SJCRH30 (cell line): Measurements from ENCODE around the gene PDSS1. TPM values are rescaled to one million over a fixed set of nuclear protein-coding genes. Genes with fewer than 3 reads are reported as not detected.

Source experiments
- DNase-seq, 2 experiments: peaks; one replicate each; pipeline ENCODE4 v3.0.0-alpha.2; 2015 to 2020
- H3K27ac ChIP-seq: fragments of 250-450 bp; sonication (Bioruptor Pico); 2 replicates; pipeline ENCODE4 v1.5.1; 2020; ENCODE audit warnings: mild to moderate bottlenecking, moderate library complexity
- H3K27me3 ChIP-seq: fragments of 250-450 bp; sonication (Bioruptor Pico); 2 replicates; pipeline ENCODE4 v1.5.1; 2020; ENCODE audit warnings: mild to moderate bottlenecking, moderate library complexity
- H3K36me3 ChIP-seq: fragments of 250-450 bp; sonication (Bioruptor Pico); 2 replicates; pipeline ENCODE4 v1.5.1; 2020; ENCODE audit warnings: mild to moderate bottlenecking, moderate library complexity
- H3K4me1 ChIP-seq: fragments of 250-450 bp; sonication (Bioruptor Pico); 2 replicates; pipeline ENCODE4 v1.5.1; 2020; ENCODE audit warnings: mild to moderate bottlenecking, moderate library complexity
- H3K4me3 ChIP-seq: fragments of 250-450 bp; sonication (Bioruptor Pico); 2 replicates; pipeline ENCODE4 v1.5.1; 2020; ENCODE audit warnings: mild to moderate bottlenecking, moderate library complexity
- H3K9me3 ChIP-seq: fragments of 250-450 bp; sonication (Bioruptor Pico); replicated peaks from 2 replicates; pipeline ENCODE4 v1.5.1; 2020; ENCODE audit warnings: mild to moderate bottlenecking, moderate library complexity
- total RNA-seq: library from RNA; depleted of rRNA; stranded (reverse); fragments of >200 nt; shearing (Covaris generic); gene quantifications from 2 replicates; pipeline ENCODE4 v1.2.3, GENCODE V29; 2014

Gene PDSS1
- total RNA-seq, 1 experiment from 2014 or later = 33.2 TPM

DNA sequence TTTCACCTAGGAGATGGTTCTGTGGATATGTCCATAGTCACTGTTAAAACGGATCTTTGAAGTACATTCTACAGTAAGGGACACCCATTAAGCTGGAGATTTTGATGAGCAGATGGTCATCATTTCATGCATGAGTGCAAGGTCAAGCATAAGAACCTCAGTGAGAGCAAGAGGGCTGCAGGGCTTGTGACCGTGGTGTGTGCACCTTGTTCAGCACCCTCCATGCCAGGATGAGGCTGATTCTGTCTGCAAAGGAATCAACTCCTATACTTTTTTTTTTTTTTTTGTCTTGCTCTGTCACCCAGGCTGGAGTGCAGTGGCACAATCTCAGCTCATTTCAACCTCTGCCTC lies 17.6 kb downstream of the PDSS1 start:
- Histone ChIP-seq H3K9me3 (no peaks in the 10 kb centered on the region), H3K4me1 (no peaks in the 10 kb centered on the region), H3K36me3 (peaks cover 43% of the 10 kb centered on the region), H3K4me3 (no peak overlapping the region), H3K27me3 (no peaks in the 10 kb centered on the region), H3K27ac (no peak overlapping the region)
- DNase-seq = no peak

GRCh38 chr10:26717476-26717875 lies 20.0 kb downstream of the PDSS1 start:
- DNase-seq = no peak
- Histone ChIP-seq H3K36me3 (peaks cover 56% of the 10 kb centered on the region), H3K27me3 (no peaks in the 10 kb centered on the region), H3K9me3 (no peaks in the 10 kb centered on the region), H3K4me3 (no peak overlapping the region), H3K27ac (no peak overlapping the region), H3K4me1 (no peaks in the 10 kb centered on the region)

GRCh38 chr10:26721561-26721960 lies 24.1 kb downstream of the PDSS1 start:
- H3K9me3 ChIP-seq = no peaks in the 10 kb centered on the region
- H3K4me1 ChIP-seq = no peaks in the 10 kb centered on the region
- no peak overlapping the region for H3K27ac ChIP-seq
- no peaks in the 10 kb centered on the region for H3K27me3 ChIP-seq
- H3K4me3 ChIP-seq = no peak overlapping the region
- H3K36me3 ChIP-seq = peaks cover 66% of the 10 kb centered on the region
- no peak for DNase-seq

GRCh38 chr10:26723016-26723415 lies 25.5 kb downstream of the PDSS1 start:
- Histone ChIP-seq H3K27ac (no peak overlapping the region), H3K4me3 (no peak overlapping the region), H3K9me3 (no peaks in the 10 kb centered on the region), H3K36me3 (peaks cover 58% of the 10 kb centered on the region), H3K27me3 (no peaks in the 10 kb centered on the region), H3K4me1 (no peaks in the 10 kb centered on the region)
- DNase-seq = no peak

- H3K27me3 ChIP-seq = no peaks in the 10 kb centered on the region
- no peak overlapping the region for H3K27ac ChIP-seq
- H3K36me3 ChIP-seq = peaks cover 64% of the 10 kb centered on the region
- no peaks in the 10 kb centered on the region for H3K4me1 ChIP-seq
- no peak overlapping the region for H3K4me3 ChIP-seq
- no peaks in the 10 kb centered on the region for H3K9me3 ChIP-seq
- DNase-seq = peak; percentile 47 to 74
Observed at GRCh38 chr10:26725837-26726727, 28.6 kb downstream of the PDSS1 start.

- no peak overlapping the region for H3K4me3 ChIP-seq
- H3K27me3 ChIP-seq = no peaks in the 10 kb centered on the region
- H3K27ac ChIP-seq = no peak overlapping the region
- DNase-seq = no peak
- H3K9me3 ChIP-seq = no peaks in the 10 kb centered on the region
- peaks cover 63% of the 10 kb centered on the region for H3K36me3 ChIP-seq
- no peaks in the 10 kb centered on the region for H3K4me1 ChIP-seq
Observed at GRCh38 chr10:26727005-26727404, 29.5 kb downstream of the PDSS1 start.

DNA sequence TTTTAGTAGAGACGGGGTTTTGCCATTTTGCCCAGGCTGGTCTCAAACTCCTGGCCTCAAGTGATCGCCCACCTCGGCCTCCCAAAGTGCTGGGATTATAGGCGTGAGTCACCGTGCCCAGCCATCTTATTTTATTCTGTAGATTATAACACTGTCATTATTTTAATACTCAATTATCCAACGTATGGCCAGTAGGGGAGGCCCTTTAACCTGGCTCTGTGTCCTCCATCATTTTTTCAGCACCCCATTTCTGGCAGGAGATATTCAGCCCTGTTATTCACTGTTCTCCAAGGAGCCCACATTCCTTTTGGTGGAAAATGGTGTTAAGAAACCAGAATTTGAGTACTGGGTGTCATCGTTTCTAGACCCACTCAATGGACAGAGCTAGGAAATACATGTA lies 31.5 kb downstream of the PDSS1 start:
- Histone ChIP-seq H3K9me3 (no peaks in the 10 kb centered on the region), H3K4me1 (no peaks in the 10 kb centered on the region), H3K27ac (no peak overlapping the region), H3K4me3 (no peak overlapping the region), H3K27me3 (no peaks in the 10 kb centered on the region), H3K36me3 (peaks cover 73% of the 10 kb centered on the region)
- DNase-seq = no peak

DNA sequence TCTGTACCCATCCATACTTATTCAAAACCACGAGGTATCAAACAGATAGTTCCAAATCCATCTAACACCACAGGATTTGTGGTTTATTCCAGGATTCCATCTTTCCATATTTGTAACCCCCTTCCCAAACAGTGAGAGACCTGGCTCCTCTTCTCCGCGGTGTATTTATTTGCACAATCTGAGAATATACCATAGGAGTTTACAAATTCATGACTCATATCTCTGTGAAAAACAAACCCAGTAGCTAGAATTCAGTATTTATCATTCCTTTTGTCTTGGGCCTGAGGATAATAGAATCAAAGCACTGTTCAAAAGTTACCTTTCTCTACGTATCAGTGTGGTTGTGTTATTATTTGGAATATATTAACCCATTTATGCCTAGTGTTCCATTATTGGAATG lies 31.9 kb downstream of the PDSS1 start:
- Histone ChIP-seq H3K27me3 (no peaks in the 10 kb centered on the region), H3K4me1 (no peaks in the 10 kb centered on the region), H3K9me3 (no peaks in the 10 kb centered on the region), H3K36me3 (peaks cover 73% of the 10 kb centered on the region), H3K27ac (no peak overlapping the region), H3K4me3 (no peak overlapping the region)
- DNase-seq = no peak

- Histone ChIP-seq H3K4me3 (no peak overlapping the region), H3K27me3 (no peaks in the 10 kb centered on the region), H3K9me3 (no peaks in the 10 kb centered on the region), H3K27ac (no peak overlapping the region), H3K36me3 (peaks cover 73% of the 10 kb centered on the region), H3K4me1 (no peaks in the 10 kb centered on the region)
- no peak for DNase-seq
Observed at GRCh38 chr10:26730552-26730951, 33.1 kb downstream of the PDSS1 start.

DNA sequence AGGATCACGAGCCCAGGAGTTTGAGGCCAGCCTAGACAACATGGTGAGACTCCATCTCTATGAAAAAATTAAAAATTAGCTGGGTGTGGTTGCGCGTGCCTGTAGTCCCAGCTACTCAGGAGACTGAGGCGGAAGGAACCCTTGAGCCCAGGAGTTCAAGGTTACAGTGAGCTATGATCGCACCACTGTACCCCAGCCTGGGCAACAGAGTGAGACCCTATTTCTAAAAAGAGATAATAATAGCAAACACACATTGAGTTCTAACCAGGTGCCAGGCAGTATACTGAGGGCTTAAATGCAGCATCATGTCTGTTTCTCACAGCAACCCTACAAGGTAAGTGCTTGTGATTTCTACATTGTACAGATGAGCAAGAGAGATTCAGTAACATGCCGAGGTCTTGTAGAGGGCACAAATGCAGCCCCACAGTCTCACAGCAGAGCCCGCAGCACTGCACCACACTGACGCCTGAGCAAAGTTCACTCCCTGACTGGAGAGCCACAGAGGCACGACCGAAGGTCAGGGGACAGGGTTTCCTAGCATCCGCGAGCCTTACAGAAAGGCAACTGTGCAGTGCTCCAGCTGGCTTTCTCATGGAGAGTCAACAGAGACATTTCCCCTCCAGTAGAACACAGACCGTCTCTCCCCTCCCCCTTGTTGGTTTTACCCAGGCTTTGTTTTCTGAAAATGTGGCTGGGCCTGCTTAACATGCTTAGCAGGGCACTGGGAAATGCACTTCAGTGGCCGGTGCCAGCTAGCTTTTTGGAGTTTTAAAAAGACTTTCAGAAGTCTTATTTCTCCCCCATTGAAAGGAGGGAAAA lies 36.5 kb downstream of the PDSS1 start:
- no peak overlapping the region for H3K27ac ChIP-seq
- no peak overlapping the region for H3K4me3 ChIP-seq
- no peak for DNase-seq
- no peaks in the 10 kb centered on the region for H3K27me3 ChIP-seq
- H3K36me3 ChIP-seq = peaks cover 83% of the 10 kb centered on the region
- no peaks in the 10 kb centered on the region for H3K9me3 ChIP-seq
- H3K4me1 ChIP-seq = no peaks in the 10 kb centered on the region

- H3K27me3 ChIP-seq = no peaks in the 10 kb centered on the region
- H3K9me3 ChIP-seq = no peaks in the 10 kb centered on the region
- no peak overlapping the region for H3K27ac ChIP-seq
- H3K4me3 ChIP-seq = no peak overlapping the region
- no peak for DNase-seq
- H3K4me1 ChIP-seq = no peaks in the 10 kb centered on the region
- peaks cover 81% of the 10 kb centered on the region for H3K36me3 ChIP-seq
Observed at GRCh38 chr10:26735435-26735834, 37.9 kb downstream of the PDSS1 start.

DNA sequence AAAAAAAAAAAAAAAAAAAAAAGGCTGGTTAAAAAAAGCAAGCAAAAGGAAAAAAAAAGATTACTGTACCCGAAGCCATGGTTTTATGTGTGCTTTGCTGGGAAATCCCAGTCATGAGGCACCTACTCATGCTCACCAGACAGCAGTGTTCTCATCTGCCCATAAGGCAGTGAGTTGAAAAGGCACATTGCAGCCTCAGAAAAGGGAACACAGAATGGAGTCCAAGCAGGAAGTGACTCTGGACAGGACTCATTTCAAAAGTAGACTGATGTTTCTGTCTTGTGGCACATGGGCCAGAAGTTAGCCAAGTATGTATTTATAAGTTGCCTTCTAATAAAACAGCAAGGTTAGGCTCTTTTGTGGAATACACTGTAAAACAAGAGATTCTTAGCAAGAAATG lies 40.2 kb downstream of the PDSS1 start:
- Histone ChIP-seq H3K4me3 (no peak overlapping the region), H3K4me1 (no peaks in the 10 kb centered on the region), H3K36me3 (peaks cover 80% of the 10 kb centered on the region), H3K27ac (no peak overlapping the region), H3K27me3 (no peaks in the 10 kb centered on the region), H3K9me3 (no peaks in the 10 kb centered on the region)
- DNase-seq = no peak

GRCh38 chr10:26738301-26738911 lies 40.9 kb downstream of the PDSS1 start:
- no peak for DNase-seq
- H3K27ac ChIP-seq = no peak overlapping the region
- no peak overlapping the region for H3K4me3 ChIP-seq
- H3K9me3 ChIP-seq = no peaks in the 10 kb centered on the region
- no peaks in the 10 kb centered on the region for H3K4me1 ChIP-seq
- no peaks in the 10 kb centered on the region for H3K27me3 ChIP-seq
- H3K36me3 ChIP-seq = peaks cover 81% of the 10 kb centered on the region

- Histone ChIP-seq H3K36me3 (peaks cover 81% of the 10 kb centered on the region), H3K4me3 (no peak overlapping the region), H3K27me3 (no peaks in the 10 kb centered on the region), H3K27ac (no peak overlapping the region), H3K4me1 (no peaks in the 10 kb centered on the region), H3K9me3 (no peaks in the 10 kb centered on the region)
- no peak for DNase-seq
Observed at GRCh38 chr10:26739071-26739631, 41.6 kb downstream of the PDSS1 start.

GRCh38 chr10:26741368-26741767 lies 43.9 kb downstream of the PDSS1 start:
- Histone ChIP-seq H3K4me1 (no peaks in the 10 kb centered on the region), H3K4me3 (no peak overlapping the region), H3K27ac (no peak overlapping the region), H3K27me3 (no peaks in the 10 kb centered on the region), H3K36me3 (peaks cover 86% of the 10 kb centered on the region), H3K9me3 (no peaks in the 10 kb centered on the region)
- DNase-seq = no peak
